HG02642 (cell line): ENCODE results near the gene CACNA1C.
"Not testable (repeated sequence)": the region's sequence is repeated elsewhere in the genome, so short reads cannot be mapped to it uniquely, and the experiment has no call there.

Experiments
- ATAC-seq: cut with Tn5 transposase; IDR thresholded peaks from one replicate; pipeline ENCODE4 v1.9.1; 2021; ENCODE audit warnings: mild to moderate bottlenecking; ENCODE audit not compliant: unreplicated experiment, poor library complexity

The CACNA1C gene

DNA sequence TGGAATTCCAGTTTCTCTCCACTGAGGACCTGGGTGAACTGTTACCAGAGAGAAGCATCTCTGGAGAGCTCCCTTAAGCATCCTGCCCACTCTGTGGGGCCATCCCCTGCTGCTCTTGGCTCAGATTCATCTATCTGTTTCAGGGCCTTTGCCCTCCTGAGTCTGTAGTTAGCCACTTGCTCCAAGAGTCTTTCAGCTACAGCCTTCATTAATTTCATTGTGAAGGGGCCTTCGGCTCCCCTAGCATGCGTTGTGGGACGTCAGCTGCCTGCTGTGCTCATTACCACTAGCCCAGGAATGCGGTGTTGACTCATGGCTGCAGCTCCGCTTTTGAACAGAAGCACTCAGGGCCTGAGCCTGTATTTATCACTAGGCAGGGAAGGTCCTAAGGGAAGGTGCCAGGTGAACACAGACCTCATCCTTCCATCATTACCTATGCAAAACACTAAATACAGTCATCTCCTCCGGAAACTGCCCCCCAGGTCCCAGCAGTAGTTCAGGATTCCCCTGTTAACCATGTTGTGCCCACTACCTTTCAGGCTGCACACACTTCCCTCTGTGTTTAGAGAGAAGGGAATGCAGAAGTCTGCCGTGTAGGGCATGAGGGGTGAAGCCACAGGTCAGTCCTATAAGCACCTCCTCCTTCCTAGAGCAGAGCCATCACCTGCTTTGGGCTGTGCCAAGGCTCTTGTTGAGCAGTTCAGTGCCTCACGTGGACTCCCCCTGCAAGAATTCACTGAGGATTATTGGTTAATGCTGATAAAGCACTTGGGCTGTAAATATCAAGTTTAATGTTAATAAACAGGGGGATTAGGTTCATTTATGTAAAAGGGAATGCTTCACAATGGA is 191.4 kb downstream of the CACNA1C start:
- ATAC-seq: no peak

DNA sequence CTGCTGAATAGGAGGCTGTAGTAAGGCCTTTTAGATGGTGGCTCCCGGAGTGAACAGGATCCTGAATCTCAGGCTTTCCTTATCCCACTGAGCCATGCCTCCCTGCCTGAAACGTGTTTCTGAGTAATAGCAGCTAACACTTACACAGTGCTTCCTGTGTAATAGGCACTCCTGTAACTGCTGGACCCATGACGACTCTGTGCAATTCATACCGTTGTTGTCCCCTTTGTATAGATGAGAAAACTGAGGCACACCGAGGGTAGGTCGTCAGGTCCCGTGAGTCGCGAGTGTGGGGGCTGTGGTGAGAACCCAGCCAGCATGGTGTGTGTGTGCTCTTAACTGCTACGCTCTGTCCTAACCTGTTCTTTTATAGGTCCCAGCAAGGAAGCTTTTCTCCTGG is 193.6 kb downstream of the CACNA1C start:
- no peak for ATAC-seq

DNA sequence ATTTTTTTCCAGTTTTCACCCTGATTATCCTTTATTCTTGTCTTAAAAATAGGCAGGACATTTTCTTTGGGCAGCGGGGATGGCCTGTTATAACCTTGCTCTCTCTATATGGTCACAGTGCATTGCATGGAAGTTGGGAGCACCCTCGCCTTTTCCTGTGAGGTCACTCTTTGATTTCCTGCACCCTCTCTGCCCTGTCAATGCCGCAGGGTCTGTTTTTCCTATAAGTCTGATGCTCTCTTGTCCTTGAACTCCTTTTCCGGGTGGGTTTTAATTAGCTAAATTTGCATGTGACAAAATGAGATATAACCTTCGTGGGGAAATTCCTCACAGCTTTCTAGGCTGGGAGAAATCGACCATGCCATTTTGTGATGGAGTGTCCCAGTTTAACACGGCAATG is 194.3 kb downstream of the CACNA1C start:
- no peak for ATAC-seq

DNA sequence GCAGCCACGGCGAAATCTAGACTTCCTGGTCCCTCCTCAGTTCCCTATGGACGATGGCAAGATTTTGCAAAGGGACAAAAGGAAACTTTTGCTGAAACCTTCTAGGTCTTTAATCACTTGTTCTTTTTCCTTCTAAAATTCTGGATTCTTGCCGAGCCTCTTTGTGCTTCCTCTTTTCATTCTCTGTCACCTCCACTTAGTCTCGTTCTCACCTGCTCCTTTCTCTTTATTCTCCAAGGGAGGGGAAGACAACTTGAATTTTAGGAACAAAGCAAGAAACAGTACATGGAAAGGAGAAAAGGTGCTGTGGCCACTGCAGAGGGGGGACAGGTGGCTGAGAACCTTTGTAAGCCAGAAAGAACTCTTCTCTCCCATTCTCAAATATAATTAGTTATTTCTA is 194.8 kb downstream of the CACNA1C start:
- ATAC-seq: no peak

DNA sequence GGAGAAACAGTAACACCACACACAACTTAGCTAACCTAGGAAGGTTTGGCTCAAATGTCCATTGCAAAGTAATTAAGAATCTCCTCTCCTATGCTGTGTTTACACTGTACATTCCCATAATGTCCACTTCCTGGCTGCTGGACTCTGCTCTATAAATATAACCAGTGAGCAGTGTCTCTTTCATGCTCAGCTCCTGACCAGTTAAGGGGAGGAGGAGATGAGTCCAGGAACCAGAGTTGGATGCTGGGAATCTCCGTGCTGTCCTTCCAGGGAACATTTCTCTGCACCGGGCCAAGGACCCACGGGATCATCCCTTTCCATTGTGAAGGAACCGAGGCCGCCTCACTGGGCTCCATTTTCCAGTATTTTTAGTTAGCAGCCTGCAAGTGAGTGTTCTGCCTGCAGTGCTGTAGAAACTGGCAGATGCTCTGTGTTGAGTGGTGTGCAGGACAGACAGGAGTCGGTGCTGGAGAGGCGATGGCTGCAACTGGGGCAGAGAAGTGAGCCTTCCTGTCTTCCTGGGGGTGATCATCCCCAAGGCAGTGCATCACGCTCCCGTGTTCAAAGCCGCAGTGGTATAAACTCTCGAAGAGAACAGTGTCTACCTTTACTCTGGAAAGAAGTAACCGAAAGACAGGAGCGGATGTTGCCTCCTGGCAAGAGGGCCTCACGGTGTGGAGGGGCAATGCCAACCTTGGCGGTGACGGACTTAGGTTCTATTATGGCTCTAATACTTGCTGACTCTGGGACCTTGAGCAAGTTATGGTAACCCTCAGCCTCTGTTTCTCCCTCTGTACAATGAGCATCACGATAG is 195.5 kb downstream of the CACNA1C start:
- no peak for ATAC-seq

DNA sequence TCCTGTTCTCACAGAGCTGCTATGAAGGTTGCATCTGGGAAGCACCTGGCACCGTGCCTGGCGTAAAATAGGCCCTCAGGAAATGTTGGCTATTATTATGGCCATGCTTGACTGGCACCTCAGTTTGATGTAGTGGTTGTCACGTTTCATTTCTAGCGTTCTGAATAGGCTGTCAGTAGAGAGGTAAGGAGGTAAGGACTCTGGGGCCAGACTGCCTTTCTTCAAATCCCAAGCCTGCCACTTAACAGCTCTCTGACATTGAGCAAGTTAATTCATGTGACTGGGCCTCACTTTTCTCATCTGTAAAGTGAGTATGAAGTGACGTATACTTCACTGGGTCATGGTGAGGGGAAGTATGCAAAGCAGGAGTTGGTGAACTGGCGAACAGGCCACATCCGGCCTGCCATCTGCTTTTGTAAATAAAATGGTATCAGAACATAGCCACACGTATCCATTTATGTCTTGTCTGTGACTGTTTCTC is 196.2 kb downstream of the CACNA1C start:
- peak; percentile 72 for ATAC-seq

DNA sequence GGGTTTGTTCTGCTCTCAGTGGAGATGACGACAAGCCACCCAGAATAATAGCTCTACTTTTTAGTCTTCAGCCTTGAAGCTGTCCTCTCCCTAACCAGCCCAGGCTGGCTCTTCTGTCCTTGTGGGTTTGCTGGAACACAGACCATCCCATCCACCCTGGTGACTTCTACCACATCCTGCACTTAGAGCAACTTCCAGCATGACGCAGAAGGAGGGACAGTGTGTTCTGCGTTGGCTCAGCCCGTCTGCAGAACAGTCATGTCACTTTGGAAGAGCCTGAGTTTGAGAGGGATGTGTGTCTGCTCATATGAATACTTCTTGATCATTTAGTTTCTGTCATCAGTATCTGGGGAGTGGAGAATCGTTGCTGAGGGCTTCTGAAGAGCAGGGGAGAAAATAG is 198.0 kb downstream of the CACNA1C start:
- no peak for ATAC-seq

DNA sequence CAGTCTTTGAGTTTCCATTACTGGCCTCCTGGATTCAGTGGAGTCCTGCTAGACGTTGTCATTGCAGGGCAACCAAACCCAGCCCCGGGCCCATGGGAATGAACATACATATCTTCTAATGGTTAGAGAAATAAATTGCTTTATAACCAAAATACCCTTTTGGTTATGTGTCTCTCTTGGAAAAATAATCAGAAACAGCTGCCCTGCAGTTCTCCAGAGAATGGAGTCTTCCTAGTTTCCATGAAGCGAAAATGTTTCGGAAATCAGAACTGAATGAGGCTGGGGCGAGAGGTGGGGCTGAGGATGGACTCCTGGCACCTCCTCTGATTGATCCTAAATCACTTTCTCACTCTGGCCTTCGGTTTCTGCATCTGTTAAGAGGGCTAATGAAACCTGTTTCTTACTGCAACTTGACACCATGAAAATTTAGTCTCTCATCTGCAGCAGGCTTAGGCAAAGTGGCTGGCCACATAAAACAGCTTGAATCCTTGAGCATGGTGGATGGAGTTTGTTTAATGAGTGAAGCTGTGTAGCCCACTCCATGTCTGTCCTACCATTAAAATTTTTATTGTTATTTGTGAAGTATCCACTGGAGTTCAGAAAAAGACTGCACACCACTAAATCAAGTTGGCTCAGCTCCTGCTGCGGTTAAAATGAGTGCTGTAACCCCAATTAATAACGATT is 198.9 kb downstream of the CACNA1C start:
- no peak for ATAC-seq

DNA sequence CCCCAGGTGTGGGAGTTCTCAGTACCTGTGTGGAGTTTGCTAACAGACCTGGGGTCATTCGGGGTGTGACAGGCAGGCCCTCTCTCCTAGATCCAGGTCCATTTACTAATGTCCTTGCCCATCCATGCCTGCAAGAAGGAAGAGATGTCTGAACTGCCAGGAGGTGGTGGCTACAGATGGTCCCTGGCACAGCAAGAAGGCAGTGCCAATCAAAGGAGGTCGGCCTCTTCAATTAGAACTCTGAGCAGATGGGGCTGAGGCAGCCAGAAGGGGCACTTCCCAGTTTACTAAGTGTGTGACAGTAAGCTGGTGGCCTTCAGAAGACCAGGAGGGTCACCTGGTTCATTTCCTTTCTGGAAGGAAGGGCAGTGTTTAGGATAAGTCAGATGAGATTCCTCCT is 202.5 kb downstream of the CACNA1C start:
- no peak for ATAC-seq

DNA sequence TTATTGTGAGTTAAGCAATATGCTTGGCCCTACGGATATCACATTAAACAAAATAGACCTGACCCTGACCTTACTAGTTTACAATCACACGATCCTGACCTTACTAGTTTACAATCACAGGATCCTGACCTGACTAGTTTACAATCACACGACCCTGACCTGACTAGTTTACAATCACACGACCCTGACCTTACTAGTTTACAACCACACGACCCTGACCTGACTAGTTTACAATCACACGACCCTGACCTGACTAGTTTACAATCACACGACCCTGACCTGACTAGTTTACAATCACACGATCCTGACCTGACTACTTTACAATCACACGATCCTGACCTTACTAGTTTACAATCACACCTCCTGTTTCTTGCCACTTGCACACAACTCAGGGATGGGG is 202.9 kb downstream of the CACNA1C start:
- not testable (repeated sequence) for ATAC-seq

DNA sequence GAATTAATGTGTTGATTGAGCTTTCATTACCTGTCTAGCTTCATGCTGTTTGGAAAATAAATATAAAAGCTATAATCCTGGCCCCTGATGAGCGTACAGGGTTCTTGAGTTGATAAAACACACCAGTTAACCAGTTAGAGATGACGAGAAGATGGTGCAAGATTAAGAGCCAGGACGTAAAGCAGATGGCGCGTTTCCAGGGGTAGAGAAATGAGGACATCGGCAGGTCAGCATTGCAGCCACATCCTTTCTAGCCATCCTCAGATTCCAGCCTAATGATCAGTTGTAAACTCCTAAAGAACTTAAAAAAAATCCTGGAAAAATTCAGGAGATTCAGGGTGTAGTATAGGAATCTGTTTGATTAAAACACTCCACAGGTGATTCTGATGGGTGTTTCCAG is 203.7 kb downstream of the CACNA1C start:
- ATAC-seq: no peak

DNA sequence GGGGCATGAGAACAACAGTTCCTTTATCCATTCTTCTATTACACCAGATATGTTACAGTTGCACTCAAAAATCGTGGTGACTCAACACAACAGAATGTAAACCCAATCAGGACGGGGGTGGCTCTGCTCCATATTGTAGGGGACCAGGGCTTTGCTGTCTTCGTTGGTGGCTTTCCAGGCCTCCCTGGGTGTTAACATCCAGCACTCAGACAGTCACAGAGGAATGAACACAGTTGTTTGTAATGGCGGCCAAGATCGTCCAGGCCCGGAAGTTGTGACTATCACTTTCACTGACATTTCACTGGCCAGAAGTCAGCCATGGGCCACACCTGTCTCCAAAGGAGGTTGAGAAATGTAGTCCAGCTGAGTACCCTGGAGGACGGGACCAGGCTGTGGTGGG is 204.1 kb downstream of the CACNA1C start:
- no peak for ATAC-seq

DNA sequence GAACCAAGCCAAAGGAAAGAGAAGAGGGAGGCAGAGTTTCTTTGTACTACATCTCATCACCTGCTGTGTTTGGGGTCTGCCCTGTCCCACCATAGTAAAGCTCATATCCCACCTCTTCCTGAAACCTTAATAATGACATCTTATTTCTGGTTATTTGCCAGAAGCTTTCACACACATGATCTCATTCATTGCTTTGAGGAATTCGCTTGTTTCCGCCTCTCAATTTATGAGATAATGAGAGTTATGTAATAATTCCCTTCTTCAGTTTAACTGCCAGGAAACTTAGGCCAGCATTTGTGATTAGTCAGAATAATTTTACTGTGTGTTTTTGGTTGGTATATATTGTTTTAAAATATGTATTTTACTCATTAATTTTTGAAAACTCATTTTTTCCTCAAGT is 205.2 kb downstream of the CACNA1C start:
- no peak for ATAC-seq

DNA sequence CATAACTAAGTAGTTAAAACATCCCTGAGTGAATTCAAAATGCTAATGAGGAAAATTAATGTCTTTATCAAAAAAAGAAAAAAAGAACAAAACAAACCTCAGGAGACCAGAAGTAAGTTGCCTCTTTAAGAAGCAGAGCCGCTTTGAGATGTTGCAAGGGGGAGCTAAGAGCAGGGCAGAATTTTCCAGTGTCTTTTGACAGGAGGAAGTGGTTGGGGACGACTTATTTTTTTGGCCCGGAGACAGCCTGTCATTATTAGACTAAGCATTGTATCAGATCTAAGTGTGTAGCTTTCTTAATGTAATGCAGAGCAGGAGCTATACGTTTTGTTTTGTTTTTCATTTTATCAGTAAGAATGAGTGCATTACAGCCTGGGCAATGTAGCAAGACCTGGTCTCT is 206.6 kb downstream of the CACNA1C start:
- ATAC-seq: no peak

DNA sequence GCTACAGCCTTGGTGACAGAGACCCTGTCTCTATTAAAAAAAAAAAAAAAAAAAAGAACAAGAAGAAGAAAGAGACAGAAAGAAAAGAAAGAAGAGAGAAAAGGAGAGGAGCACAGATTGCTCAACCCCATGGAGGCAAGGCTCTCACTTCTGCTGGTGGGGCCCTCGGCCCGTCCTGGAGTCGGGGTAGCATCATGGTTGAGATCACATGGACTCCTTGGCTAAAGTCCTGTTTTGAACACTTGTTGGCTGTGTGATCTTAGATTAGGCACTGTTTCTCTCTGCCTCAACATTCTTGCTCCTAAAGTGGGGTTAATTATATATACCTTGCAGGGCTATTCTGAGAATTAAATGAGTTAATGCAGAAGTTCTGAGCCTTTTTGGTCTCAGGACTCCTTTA is 207.7 kb downstream of the CACNA1C start:
- no peak for ATAC-seq

DNA sequence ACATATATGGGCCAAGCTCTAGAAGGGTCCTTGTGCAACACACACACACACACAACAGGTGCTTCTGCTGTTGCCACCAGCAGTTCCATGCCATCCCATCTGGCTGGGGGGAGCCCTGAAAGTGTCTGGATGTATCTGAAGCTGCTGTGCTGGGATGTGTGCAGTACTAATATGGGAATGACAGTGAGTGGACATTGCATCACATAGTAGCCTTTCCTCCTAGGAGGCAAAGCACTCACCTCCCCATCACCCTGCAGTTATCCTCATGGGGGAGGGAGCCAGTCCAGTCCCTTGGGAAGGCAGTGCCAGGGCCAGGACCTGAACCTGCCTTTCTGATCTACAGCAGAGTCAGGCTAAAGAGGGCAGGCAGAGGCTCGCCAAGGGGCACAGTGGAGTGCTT is 208.9 kb downstream of the CACNA1C start:
- no peak for ATAC-seq

DNA sequence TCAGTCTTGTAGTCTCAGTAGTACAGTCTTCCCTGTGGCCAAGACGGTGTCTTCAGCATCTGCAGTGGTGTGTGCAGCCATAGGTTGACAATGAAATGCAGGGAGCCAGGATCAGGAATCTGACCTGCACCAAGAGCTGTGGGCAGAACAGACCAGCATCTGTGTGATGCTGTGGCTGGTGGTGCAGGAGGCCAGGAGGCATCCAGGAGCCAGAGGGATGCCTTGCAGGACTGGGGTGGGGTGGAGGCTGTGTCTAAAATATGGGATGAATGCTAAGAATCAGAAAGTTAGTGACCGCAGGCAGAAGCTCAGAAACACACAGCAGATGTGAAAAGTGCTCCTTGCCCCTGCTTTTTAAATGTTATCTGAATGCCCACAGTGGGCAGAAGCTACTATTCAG is 209.7 kb downstream of the CACNA1C start:
- no peak for ATAC-seq

DNA sequence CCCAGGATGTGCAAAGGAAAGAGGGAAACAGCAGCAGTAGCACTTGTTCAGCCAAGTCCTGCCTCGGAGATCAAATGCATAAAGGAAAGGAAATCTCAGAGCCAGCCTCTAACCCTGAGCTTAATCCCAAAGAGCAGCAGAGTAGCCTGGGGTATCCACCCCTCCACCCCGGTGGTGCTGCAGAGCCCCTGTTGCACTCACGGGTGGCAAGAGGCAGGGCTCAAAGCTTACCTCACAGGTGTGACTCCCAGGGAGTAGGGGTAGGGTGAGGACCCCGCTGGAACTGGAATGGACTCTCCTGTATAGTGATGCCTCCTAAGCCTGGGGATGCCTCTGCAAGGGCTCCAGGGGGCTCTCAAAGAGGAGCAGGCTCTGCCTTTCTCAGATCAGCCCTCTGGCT is 211.1 kb downstream of the CACNA1C start:
- ATAC-seq: no peak

DNA sequence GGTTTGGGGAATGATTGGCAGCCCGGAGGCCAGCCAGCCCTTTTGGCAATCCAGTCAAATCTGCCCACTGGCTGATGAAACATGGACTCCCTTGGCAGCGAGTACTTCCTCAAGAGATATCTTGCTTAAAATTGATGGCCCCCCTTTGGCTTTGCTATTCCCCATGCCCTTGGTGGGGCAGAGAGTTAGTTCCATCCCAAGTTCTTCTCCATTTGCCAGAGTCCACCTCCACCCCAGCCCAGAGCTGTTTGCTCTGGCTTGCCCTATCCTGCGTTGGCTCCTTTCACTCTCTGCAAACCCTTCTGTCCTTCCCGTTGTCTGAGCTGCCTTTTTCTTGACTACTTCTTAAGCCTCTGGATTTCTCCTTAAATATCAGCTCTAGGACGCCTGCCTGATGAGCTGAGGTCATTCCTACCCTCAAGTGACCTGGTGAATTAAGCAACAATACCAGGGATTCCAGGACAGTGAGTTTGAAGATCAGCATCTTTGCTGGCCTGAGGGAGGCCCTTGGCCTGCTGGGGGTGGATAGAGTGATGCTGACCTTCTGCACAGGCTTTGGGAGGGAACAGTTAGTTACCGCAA is 212.0 kb downstream of the CACNA1C start:
- no peak for ATAC-seq

DNA sequence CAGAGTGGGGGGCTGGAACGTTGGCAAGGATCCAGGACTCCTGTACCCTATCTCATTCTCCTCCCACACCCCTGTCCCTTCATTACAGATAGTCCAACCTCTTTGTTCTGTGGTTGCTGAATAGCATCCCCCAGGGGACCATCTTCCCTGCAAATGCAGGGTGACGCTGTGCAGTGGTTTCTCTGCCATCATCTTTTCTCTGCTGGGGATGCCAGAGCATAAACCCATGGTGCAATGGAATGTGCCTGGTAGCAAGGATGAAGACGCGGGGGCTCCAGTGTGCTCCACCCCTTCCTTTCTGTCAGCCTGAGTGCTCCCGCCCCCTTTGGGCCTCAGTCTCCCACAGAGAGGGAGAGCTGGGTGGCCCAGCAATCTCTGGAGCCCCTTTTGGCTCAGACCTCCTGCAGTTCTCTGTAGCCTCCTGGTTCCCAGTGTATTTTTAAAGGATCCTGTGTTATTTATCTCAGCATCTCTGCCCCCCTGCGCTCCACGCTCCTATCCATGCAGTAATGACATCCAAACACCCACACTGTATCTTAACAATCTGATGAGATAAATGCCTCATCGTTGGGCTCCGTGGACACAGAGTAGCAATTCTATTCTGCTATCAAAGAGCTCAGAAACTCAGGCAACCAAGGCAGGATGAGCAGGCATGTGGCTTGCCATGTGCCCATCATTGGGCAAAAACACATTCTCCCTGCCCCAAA is 212.8 kb downstream of the CACNA1C start:
- no peak for ATAC-seq
